Rectal smooth muscle tissue (tissue), 1 donor: Measurements from ENCODE around the gene PKHD1.

Source experiments
- H3K27ac ChIP-seq: one replicate; pipeline ENCODE4 v1.7.0; 2013; ENCODE audit warnings: low read depth, low read length, inconsistent platforms
- H3K27me3 ChIP-seq: one replicate; pipeline ENCODE4 v1.7.0; 2013; ENCODE audit warnings: low read length; ENCODE audit not compliant: control insufficient read depth, insufficient read depth
- H3K36me3 ChIP-seq: one replicate; pipeline ENCODE4 v1.7.0; 2013; ENCODE audit warnings: low read length; ENCODE audit not compliant: control insufficient read depth, insufficient read depth
- H3K4me1 ChIP-seq: one replicate; pipeline ENCODE4 v1.7.0; 2013; ENCODE audit warnings: low read length; ENCODE audit not compliant: control insufficient read depth, insufficient read depth
- H3K4me3 ChIP-seq: one replicate; pipeline ENCODE4 v1.7.0; 2013; ENCODE audit warnings: low read length
- H3K9ac ChIP-seq: one replicate; pipeline ENCODE4 v1.7.0; 2013; ENCODE audit warnings: low read length

Gene PKHD1

GRCh38 chr6:52087498-52087999, at the start of gene PKHD1:
TSS of gene PKHD1 (minus strand) at chr6:52087613. CDS start at chr6:52084933, 2,680 bp downstream.
- H3K27ac ChIP-seq = no peak within 1 kb of the TSS
- no peak within 1 kb of the TSS for H3K9ac ChIP-seq
- no peaks in the 10 kb centered on the region for H3K4me1 ChIP-seq
- no peaks in the 10 kb centered on the region for H3K27me3 ChIP-seq
- H3K36me3 ChIP-seq = no peaks in the 10 kb centered on the region
- no peak within 1 kb of the TSS for H3K4me3 ChIP-seq

GRCh38 chr6:52136934-52137467, 49.6 kb upstream of the PKHD1 start:
- Histone ChIP-seq H3K4me3 (no peak overlapping the region), H3K36me3 (no peaks in the 10 kb centered on the region), H3K27me3 (no peaks in the 10 kb centered on the region), H3K4me1 (no peaks in the 10 kb centered on the region), H3K27ac (no peak overlapping the region), H3K9ac (no peak overlapping the region)

GRCh38 chr6:52136055-52136454, 48.6 kb upstream of the PKHD1 start:
- Histone ChIP-seq H3K27ac (no peak overlapping the region), H3K4me3 (no peak overlapping the region), H3K27me3 (no peaks in the 10 kb centered on the region), H3K36me3 (no peaks in the 10 kb centered on the region), H3K4me1 (no peaks in the 10 kb centered on the region), H3K9ac (no peak overlapping the region)

GRCh38 chr6:52135217-52135616, 47.8 kb upstream of the PKHD1 start:
- no peaks in the 10 kb centered on the region for H3K36me3 ChIP-seq
- no peaks in the 10 kb centered on the region for H3K27me3 ChIP-seq
- no peak overlapping the region for H3K27ac ChIP-seq
- H3K4me1 ChIP-seq = no peaks in the 10 kb centered on the region
- H3K4me3 ChIP-seq = no peak overlapping the region
- H3K9ac ChIP-seq = no peak overlapping the region

GRCh38 chr6:52134011-52134410, 46.6 kb upstream of the PKHD1 start:
- no peak overlapping the region for H3K9ac ChIP-seq
- H3K36me3 ChIP-seq = no peaks in the 10 kb centered on the region

GRCh38 chr6:52133324-52133723, 45.9 kb upstream of the PKHD1 start:
- Histone ChIP-seq H3K27me3 (no peaks in the 10 kb centered on the region), H3K4me1 (no peaks in the 10 kb centered on the region), H3K4me3 (no peak overlapping the region), H3K9ac (no peak overlapping the region), H3K27ac (no peak overlapping the region), H3K36me3 (no peaks in the 10 kb centered on the region)

More at GRCh38 chr6:52134011-52134410, 46.6 kb upstream of the PKHD1 start:
- H3K27ac ChIP-seq = no peak overlapping the region
- no peak overlapping the region for H3K4me3 ChIP-seq
- H3K4me1 ChIP-seq = no peaks in the 10 kb centered on the region
- H3K27me3 ChIP-seq = no peaks in the 10 kb centered on the region

- no peaks in the 10 kb centered on the region for H3K4me1 ChIP-seq
- H3K9ac ChIP-seq = no peak overlapping the region
- no peak overlapping the region for H3K4me3 ChIP-seq
- no peak overlapping the region for H3K27ac ChIP-seq
- H3K36me3 ChIP-seq = no peaks in the 10 kb centered on the region
- H3K27me3 ChIP-seq = no peaks in the 10 kb centered on the region
These were observed 44.9 kb upstream of the PKHD1 start for GRCh38 chr6:52132292-52132691.

- no peaks in the 10 kb centered on the region for H3K36me3 ChIP-seq
- no peaks in the 10 kb centered on the region for H3K4me1 ChIP-seq
- H3K9ac ChIP-seq = no peak overlapping the region
- H3K27ac ChIP-seq = no peak overlapping the region
- H3K27me3 ChIP-seq = no peaks in the 10 kb centered on the region
- H3K4me3 ChIP-seq = no peak overlapping the region
These were observed 43.0 kb upstream of the PKHD1 start for GRCh38 chr6:52130440-52130839.

GRCh38 chr6:52127957-52128356, 40.5 kb upstream of the PKHD1 start:
- no peak overlapping the region for H3K27ac ChIP-seq
- no peak overlapping the region for H3K9ac ChIP-seq
- no peak overlapping the region for H3K4me3 ChIP-seq
- no peaks in the 10 kb centered on the region for H3K36me3 ChIP-seq
- no peaks in the 10 kb centered on the region for H3K4me1 ChIP-seq
- no peaks in the 10 kb centered on the region for H3K27me3 ChIP-seq

- H3K36me3 ChIP-seq = no peaks in the 10 kb centered on the region
- no peak overlapping the region for H3K27ac ChIP-seq
- no peak overlapping the region for H3K4me3 ChIP-seq
- no peaks in the 10 kb centered on the region for H3K27me3 ChIP-seq
- H3K9ac ChIP-seq = no peak overlapping the region
- H3K4me1 ChIP-seq = no peaks in the 10 kb centered on the region
These were observed 38.8 kb upstream of the PKHD1 start for GRCh38 chr6:52126231-52126630.

- H3K36me3 ChIP-seq = no peaks in the 10 kb centered on the region
- no peaks in the 10 kb centered on the region for H3K27me3 ChIP-seq
- H3K4me1 ChIP-seq = no peaks in the 10 kb centered on the region
- no peak overlapping the region for H3K9ac ChIP-seq
- H3K4me3 ChIP-seq = no peak overlapping the region
- H3K27ac ChIP-seq = no peak overlapping the region
These were observed 38.2 kb upstream of the PKHD1 start for GRCh38 chr6:52125572-52125971.

- Histone ChIP-seq H3K4me3 (no peak overlapping the region), H3K36me3 (no peaks in the 10 kb centered on the region), H3K4me1 (no peaks in the 10 kb centered on the region), H3K9ac (no peak overlapping the region), H3K27ac (no peak overlapping the region), H3K27me3 (no peaks in the 10 kb centered on the region)
These were observed 37.7 kb upstream of the PKHD1 start for GRCh38 chr6:52125139-52125538.
